ENCODE results near the gene B4GALT3.

B4GALT3 gene

GRCh38 chr1:161176468-161177111 lies 717 bp downstream of the B4GALT3 start:
- CTCF ChIA-PET: interaction anchor here (2.3 kb wide), 1 partner anchor 11 kb away, joined by 7 read pairs; the partner anchor contains the start of gene PPOX

GRCh38 chr1:161175771-161176453 lies 1.4 kb downstream of the B4GALT3 start:
- ChIA-PET CTCF (interaction anchor here (2.3 kb wide), 1 partner anchor 10 kb away, joined by 7 read pairs; the partner anchor contains the start of gene PPOX), POLR2A (interaction anchor here (1.4 to 1.5 kb wide), 2 partner anchors 26 to 41 kb away, joined by 6 to 12 read pairs; partner anchors contain the start of gene NDUFS2)
- DNase-seq (ENCODE audit: extremely low spot score): no peak
- TF ChIP-seq ARNT (IDR thresholded peaks at IDR 0.05) (no peak), FOXM1 (IDR thresholded peaks at IDR 0.05; ENCODE audit: borderline replicate concordance) (no peak), LEF1 (IDR thresholded peaks at IDR 0.05; ENCODE audit: borderline replicate concordance) (no peak), SP1 (IDR thresholded peaks at IDR 0.05) (no peak), CTBP1 (IDR thresholded peaks at IDR 0.05; ENCODE audit: borderline replicate concordance) (no peak), ELF4 (IDR thresholded peaks at IDR 0.05) (no peak), PKNOX1 (IDR thresholded peaks at IDR 0.05) (no peak), ZNF384 (IDR thresholded peaks at IDR 0.05) (no peak), NFRKB (IDR thresholded peaks at IDR 0.05) (no peak), FOXA1 (IDR thresholded peaks at IDR 0.05) (no peak), HDGF (IDR thresholded peaks at IDR 0.05; ENCODE audit: borderline replicate concordance) (no peak)

More at GRCh38 chr1:161176468-161177111, 717 bp downstream of the B4GALT3 start:
- TF ChIP-seq BHLHE40 (IDR thresholded peaks at IDR 0.05; ENCODE audit: borderline replicate concordance): no peak
- POLR2A ChIA-PET: interaction anchor here (0.7 to 1.8 kb wide), 6 partner anchors 10 to 42 kb away, joined by 3 to 14 read pairs (median 6); partner anchors contain the start of genes ADAMTS4, NDUFS2, PPOX and UFC1
- no peak for DNase-seq (ENCODE audit: extremely low spot score)

- TF ChIP-seq ELF4 (IDR thresholded peaks at IDR 0.05) (no peak), CTBP1 (IDR thresholded peaks at IDR 0.05; ENCODE audit: borderline replicate concordance) (no peak), FOXK2 (IDR thresholded peaks at IDR 0.05) (no peak), L3MBTL2 (conservative IDR thresholded peaks at IDR 0.05) (no peak), HDGF (IDR thresholded peaks at IDR 0.05; ENCODE audit: borderline replicate concordance) (no peak), BHLHE40 (IDR thresholded peaks at IDR 0.05; ENCODE audit: borderline replicate concordance) (no peak), FOXA1 (IDR thresholded peaks at IDR 0.05) (no peak), ZNF384 (IDR thresholded peaks at IDR 0.05) (no peak), SP1 (IDR thresholded peaks at IDR 0.05) (no peak), ARNT (IDR thresholded peaks at IDR 0.05) (no peak), TARDBP (IDR thresholded peaks at IDR 0.05) (no peak), PKNOX1 (IDR thresholded peaks at IDR 0.05) (no peak), FOXM1 (IDR thresholded peaks at IDR 0.05; ENCODE audit: borderline replicate concordance) (no peak), SUZ12 (IDR thresholded peaks at IDR 0.05) (no peak), NFRKB (IDR thresholded peaks at IDR 0.05) (no peak)
- DNase-seq (ENCODE audit: extremely low spot score): no peak
- ChIA-PET CTCF (interaction anchor here (2.3 kb wide), 1 partner anchor 9 kb away, joined by 7 read pairs; the partner anchor contains the start of gene PPOX), POLR2A (no interaction called here)
Measured at GRCh38 chr1:161174911-161175310, 2.4 kb downstream of the B4GALT3 start.

GRCh38 chr1:161173711-161174110 lies 3.6 kb downstream of the B4GALT3 start:
- POLR2A ChIA-PET: no interaction called here
- no peak for TF ChIP-seq FOXM1 (IDR thresholded peaks at IDR 0.05; ENCODE audit: borderline replicate concordance)
- TF ChIP-seq FOXA1 (IDR thresholded peaks at IDR 0.05): no peak
- no peak for TF ChIP-seq ARNT (IDR thresholded peaks at IDR 0.05)
- no peak for TF ChIP-seq SUZ12 (IDR thresholded peaks at IDR 0.05)
- TF ChIP-seq BHLHE40 (IDR thresholded peaks at IDR 0.05; ENCODE audit: borderline replicate concordance): no peak
- TF ChIP-seq TARDBP (IDR thresholded peaks at IDR 0.05): no peak
- TF ChIP-seq HDGF (IDR thresholded peaks at IDR 0.05; ENCODE audit: borderline replicate concordance): no peak
- no peak for TF ChIP-seq NFRKB (IDR thresholded peaks at IDR 0.05)
- no peak for TF ChIP-seq PKNOX1 (IDR thresholded peaks at IDR 0.05)
- TF ChIP-seq FOXK2 (IDR thresholded peaks at IDR 0.05): no peak
- TF ChIP-seq SP1 (IDR thresholded peaks at IDR 0.05): no peak
- TF ChIP-seq CTBP1 (IDR thresholded peaks at IDR 0.05; ENCODE audit: borderline replicate concordance): no peak
- no peak for TF ChIP-seq ZNF384 (IDR thresholded peaks at IDR 0.05)
- TF ChIP-seq L3MBTL2 (conservative IDR thresholded peaks at IDR 0.05): no peak
- no peak for TF ChIP-seq ELF4 (IDR thresholded peaks at IDR 0.05)
- no peak for TF ChIP-seq LEF1 (IDR thresholded peaks at IDR 0.05; ENCODE audit: borderline replicate concordance)
- CTCF ChIA-PET: no interaction called here
- no peak for DNase-seq (ENCODE audit: extremely low spot score)

GRCh38 chr1:161172776-161173376 lies 4.4 kb downstream of the B4GALT3 start:
- TF ChIP-seq NFRKB (IDR thresholded peaks at IDR 0.05) (no peak), FOXA1 (IDR thresholded peaks at IDR 0.05) (no peak), ARNT (IDR thresholded peaks at IDR 0.05) (no peak), TARDBP (IDR thresholded peaks at IDR 0.05) (no peak)
- no peak for DNase-seq (ENCODE audit: extremely low spot score)
- CTCF ChIA-PET: interaction anchor here (0.6 kb wide), 1 partner anchor 618 kb away, joined by 3 read pairs; no protein-coding TSS in a partner anchor
- POLR2A ChIA-PET: interaction anchor here (1.3 kb wide), 1 partner anchor 11 kb away, joined by 3 read pairs; no protein-coding TSS in a partner anchor

Measured in HEK293T (cell line).